Esophagus squamous epithelium (tissue), 5 donors: Measurements from ENCODE around the gene LRP2BP. TPM values are rescaled to one million over a fixed set of nuclear protein-coding genes. Genes with fewer than 3 reads are reported as not detected.

Experiments
- DNase-seq: peaks from one replicate; lab custom pipeline; 2025; lab: John Stamatoyannopoulos, UW
- H3K27ac ChIP-seq, 4 donors: fragments of 200-600 bp; sonication (generic); one replicate each; pipeline ENCODE4 v1.5.1; 2016 to 2019; ENCODE audit warnings: mild to moderate bottlenecking in 1 of 4
- H3K27me3 ChIP-seq, 4 donors: fragments of 200-600 bp; sonication (generic); 1 replicate in 3 of 4; 2 replicates in 1 of 4; pipeline versions ENCODE4 v1.5.1 to v1.6.0; 2017 to 2021; ENCODE audit warnings: antibody characterized with exemption in 1 of 4
- H3K36me3 ChIP-seq, 3 donors: fragments of 200-600 bp; sonication (generic); one replicate each; pipeline ENCODE4 v1.5.1; 2016 to 2019
- H3K4me1 ChIP-seq, 3 donors: fragments of 200-600 bp; sonication (generic); one replicate each; pipeline ENCODE4 v1.5.1; 2017 to 2019
- H3K4me3 ChIP-seq, 4 donors: fragments of 200-600 bp; sonication (generic); 1 replicate in 3 of 4; 2 replicates in 1 of 4; pipeline ENCODE4 v1.5.1; 2016 to 2019; ENCODE audit warnings: mild to moderate bottlenecking in 2 of 4, moderate library complexity in 1 of 4
- H3K9me3 ChIP-seq, 3 donors: fragments of 200-600 bp; sonication (generic); one replicate each; pipeline ENCODE4 v1.5.1; 2016 to 2019
- CTCF ChIP-seq, 6 experiments: fragments of 450-650 bp in 4 of 6; fragments of 200-600 bp in 2 of 6; sonication (generic) in 2 of 6; IDR thresholded peaks; one replicate each; pipeline ENCODE4 v1.5.1; 2016 to 2019; ENCODE audit warnings: antibody characterized with exemption in 6 of 6, mild to moderate bottlenecking in 4 of 6, moderate library complexity in 4 of 6
- POLR2A ChIP-seq, 4 donors: fragments of 450-650 bp; IDR thresholded peaks; one replicate each; pipeline ENCODE4 v1.6.1; 2017; ENCODE audit warnings: antibody characterized with exemption in 4 of 4, mild to moderate bottlenecking in 4 of 4, moderate library complexity in 3 of 4
- WGBS, 2 donors: methylation state at CpG; one replicate each; pipeline ENCODE4 v1.1.5; 2018; 5-methylcytosine and 5-hydroxymethylcytosine counted together
- intact Hi-C: fragments of 100-400 bp; cut with DNase I; formaldehyde crosslinking; loops from one replicate; pipeline ENCODE4 v1.15.0; 2022
- total RNA-seq, 4 donors: library from RNA; depleted of rRNA; stranded (reverse); fragments of >200 nt; gene quantifications; one replicate each; pipeline ENCODE4 v1.1.0, GENCODE V29; 2016
- donor health status: DM: yes; HTN: yes; CAD: no.

Gene LRP2BP
- total RNA-seq: under 1 TPM in 3 of 4 donors, not detected in 1; 0.08 to 0.57 (median 0.22) TPM

- DNase-seq: no peak
- 1 to 2% methylated on average over 12 of the region's 12 CpGs for WGBS, 2 donors
- intact Hi-C loops: loop anchor here (10.0 kb wide), 1 partner anchor 191 kb away; the partner anchor contains the start of genes CFAP97 and SNX25
Measured at GRCh38 chr4:185395238-185395955, at the start of gene LRP2BP. Gene LRP2BP (minus strand): TSS chr4:185395924. CDS start chr4:185378186, 17,738 bp downstream.

GRCh38 chr4:185445209-185445608 is 49.5 kb upstream of the LRP2BP start:
- no peak for DNase-seq
- Histone ChIP-seq H3K4me1 (no peaks in the 10 kb centered on the region), H3K36me3 (no peaks in the 10 kb centered on the region), H3K9me3 (no peaks in the 10 kb centered on the region), H3K4me3 (no peak overlapping the region), H3K27ac (no peak overlapping the region), H3K27me3 (no peaks in the 10 kb centered on the region)
- intact Hi-C loops: no loop called here
- no peak for TF ChIP-seq CTCF (IDR thresholded peaks at IDR 0.05)
- TF ChIP-seq POLR2A (IDR thresholded peaks at IDR 0.05): no peak
- WGBS, 2 donors: 65 to 76% methylated on average over 2 of the region's 2 CpGs

More at GRCh38 chr4:185395238-185395955, at the start of gene LRP2BP:
- Histone ChIP-seq H3K4me1 (peaks cover 7 to 53% (median 19%) of the 10 kb centered on the region in 3 donors), H3K9me3 (no peaks in the 10 kb centered on the region), H3K4me3 (peak within 1 kb of the TSS; percentile 54 to 85 (median 76)), H3K36me3 (peaks cover 0 to 13% (median 0%) of the 10 kb centered on the region in 3 donors), H3K27me3 (no peaks in the 10 kb centered on the region), H3K27ac (peak within 1 kb of the TSS; percentile 95 to 100 (median 98))
- TF ChIP-seq CTCF (IDR thresholded peaks at IDR 0.05) (no peak), POLR2A (IDR thresholded peaks at IDR 0.05) (no peak)

DNA sequence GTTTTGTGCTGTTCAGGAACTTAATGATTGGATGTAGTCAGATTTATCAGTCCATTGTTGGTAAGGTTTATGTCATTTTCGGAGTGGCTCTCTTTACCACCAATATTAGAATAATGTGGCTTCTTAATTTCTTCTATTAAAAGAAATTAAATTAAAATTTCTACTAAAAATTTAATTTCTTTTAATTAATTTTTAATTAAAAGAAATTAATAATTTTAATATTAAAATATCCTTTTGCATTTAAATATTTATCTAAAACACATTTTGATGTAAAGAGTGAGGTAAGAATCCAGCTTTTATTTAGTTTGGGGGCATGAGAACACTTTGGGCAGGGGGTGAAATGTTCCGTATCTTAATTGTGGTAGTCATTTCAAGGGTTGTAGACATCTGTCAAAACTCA is 45.8 kb upstream of the LRP2BP start:
- no peak overlapping the region for H3K27ac ChIP-seq
- H3K4me3 ChIP-seq: no peak overlapping the region
- H3K27me3 ChIP-seq: no peaks in the 10 kb centered on the region
- 83 to 94% methylated on average over 2 of the region's 2 CpGs for WGBS, 2 donors
- TF ChIP-seq CTCF (IDR thresholded peaks at IDR 0.05) (no peak), POLR2A (IDR thresholded peaks at IDR 0.05) (no peak)
- H3K9me3 ChIP-seq: no peaks in the 10 kb centered on the region
- no peak for DNase-seq
- intact Hi-C loops: no loop called here
- H3K36me3 ChIP-seq: no peaks in the 10 kb centered on the region
- H3K4me1 ChIP-seq: no peaks in the 10 kb centered on the region

- intact Hi-C loops: no loop called here
- DNase-seq: no peak
- H3K9me3 ChIP-seq: no peaks in the 10 kb centered on the region
- H3K4me1 ChIP-seq: no peaks in the 10 kb centered on the region
- H3K27ac ChIP-seq: no peak overlapping the region
- no peak overlapping the region for H3K4me3 ChIP-seq
- no peaks in the 10 kb centered on the region for H3K36me3 ChIP-seq
- no peaks in the 10 kb centered on the region for H3K27me3 ChIP-seq
- TF ChIP-seq POLR2A (IDR thresholded peaks at IDR 0.05): no peak
- no peak for TF ChIP-seq CTCF (IDR thresholded peaks at IDR 0.05)
Measured at GRCh38 chr4:185437809-185438208, 42.1 kb upstream of the LRP2BP start.

GRCh38 chr4:185435466-185435865 is 39.7 kb upstream of the LRP2BP start:
- H3K27ac ChIP-seq: no peak overlapping the region
- TF ChIP-seq CTCF (IDR thresholded peaks at IDR 0.05) (no peak), POLR2A (IDR thresholded peaks at IDR 0.05) (no peak)
- no peaks in the 10 kb centered on the region for H3K4me1 ChIP-seq
- H3K36me3 ChIP-seq: no peaks in the 10 kb centered on the region
- no peak overlapping the region for H3K4me3 ChIP-seq
- no peaks in the 10 kb centered on the region for H3K9me3 ChIP-seq
- H3K27me3 ChIP-seq: no peaks in the 10 kb centered on the region
- no peak for DNase-seq
- intact Hi-C loops: no loop called here
